ENCODE data around the gene CENPT. TPM values are rescaled to one million over a fixed set of nuclear protein-coding genes. Genes with fewer than 3 reads are reported as not detected.

Gene CENPT
- total and polyA plus RNA-seq, 2 of the 8 experiments (the other 6 are each of a cell fraction or from before 2014, with no cell fraction given) = 42.4 to 53.4 TPM

- peaks cover 0 to 7% (median 3%) of the 10 kb centered on the region in 4 experiments; a peak in 3 of 7 replicates for H3K4me1 ChIP-seq (replicated peaks in 1 of 4; ENCODE audit: control insufficient read depth in 3 of 4, insufficient read depth in 4 of 4, low read length in 3 of 4)
- 96% methylated on average over 11 of the region's 11 CpGs; no CpG with 5 or more reads in 1 of the 2 experiments for WGBS, 2 experiments (ENCODE audit: extremely low coverage in 1 of 2, insufficient coverage in 1 of 2, insufficient read length in 1 of 2, insufficient replicate concordance in 2 of 2, low coverage in 1 of 2, low lambda C conversion rate in 2 of 2, missing lambda C conversion rate in 1 of 2)
- no peak overlapping the region for H3K14ac ChIP-seq (ENCODE audit: insufficient read length)
- H3K79me1 ChIP-seq (ENCODE audit: low read depth, low read length) = peaks cover 13% of the 10 kb centered on the region
- no peak overlapping the region for H3K56ac ChIP-seq (replicated peaks; ENCODE audit: insufficient read length, low read depth, low read length)
- H3K23ac ChIP-seq (ENCODE audit: insufficient read length) = no peak overlapping the region
- H3K36me3 ChIP-seq (ENCODE audit: control insufficient read depth in 2 of 4, insufficient read depth in 4 of 4, low read length in 3 of 4) = peaks cover 28 to 47% (median 41%) of the 10 kb centered on the region in 4 experiments
- no peak overlapping the region for H4K5ac ChIP-seq (ENCODE audit: insufficient read length, low read depth, low read length)
- no peak overlapping the region for H2BK20ac ChIP-seq (ENCODE audit: low read length)
- no peak overlapping the region for H2AFZ ChIP-seq (ENCODE audit: low read length)
- H4K91ac ChIP-seq (replicated peaks; ENCODE audit: insufficient read length, low read length) = no peak overlapping the region
- ChIA-PET POLR2A (ENCODE audit: partially characterized antibody) (interaction anchor here (0.6 to 1.4 kb wide), 5 partner anchors 9 to 351 kb away, joined by 3 to 6 read pairs (median 3); partner anchors contain the start of gene CENPT), CTCF (ENCODE audit: partially characterized antibody) (interaction anchor here (1.5 to 21.8 kb wide), 3 partner anchors 11 to 58 kb away, joined by 4 to 623 read pairs (median 5); partner anchors contain the start of genes CTRL, LCAT and PSMB10)
- no peak overlapping the region for H3K9ac ChIP-seq (replicated peaks in 1 of 4; ENCODE audit: extremely low read depth in 1 of 4, low read depth in 3 of 4, low read length in 3 of 4)
- H2BK15ac ChIP-seq (ENCODE audit: low read length) = no peak overlapping the region
- peaks cover 3 to 30% of the 10 kb centered on the region in 2 experiments; a peak in 3 of 4 replicates for H3K79me2 ChIP-seq (ENCODE audit: control insufficient read depth in 1 of 2, insufficient read depth in 2 of 2, low read length in 2 of 2)
- DNase-seq (ENCODE audit: low read depth in 1 of 2, low spot score in 2 of 2) (no peak), FAIRE-seq (no peak)
- H3K9me3 ChIP-seq (ENCODE audit: insufficient read depth in 2 of 2, low read depth in 1 of 2, low read length in 1 of 2) = no peaks in the 10 kb centered on the region
- H2BK120ac ChIP-seq (replicated peaks; ENCODE audit: low read depth, low read length) = no peak overlapping the region
- H3K23me2 ChIP-seq (ENCODE audit: low read depth, low read length) = peaks cover 2% of the 10 kb centered on the region; the same call in 1 of the 2 replicates
- H3K4ac ChIP-seq (replicated peaks; ENCODE audit: insufficient read length, low read depth, low read length) = no peak overlapping the region
- no peaks in the 10 kb centered on the region for H3K27me3 ChIP-seq (replicated peaks in 1 of 4; ENCODE audit: control insufficient read depth in 3 of 4, extremely low read depth in 1 of 4, insufficient read depth in 3 of 4, low read length in 3 of 4)
- H3K4me3 ChIP-seq (ENCODE audit: extremely low read depth in 1 of 4, insufficient read depth in 2 of 4, low read depth in 3 of 4, low read length in 4 of 4) = no peak overlapping the region
- H2BK5ac ChIP-seq (ENCODE audit: low read depth, low read length) = no peak overlapping the region
- no peak overlapping the region for H2BK12ac ChIP-seq (ENCODE audit: low read depth, low read length)
- no peak overlapping the region for H3K18ac ChIP-seq (ENCODE audit: extremely low read depth, low read length)
- no peak overlapping the region for H2AK5ac ChIP-seq (ENCODE audit: low read depth, low read length)
- TF ChIP-seq CTBP2 (IDR thresholded peaks at IDR 0.05; ENCODE audit: borderline replicate concordance, insufficient read depth, insufficient read length, low read length) (no peak), BRCA1 (IDR thresholded peaks at IDR 0.05; ENCODE audit: low read depth, low read length) (no peak), SIX5 (IDR thresholded peaks at IDR 0.05; ENCODE audit: low read depth, low read length) (no peak)
- no peak overlapping the region for H3K27ac ChIP-seq (ENCODE audit: low read depth, low read length)
- no peak overlapping the region for H3K4me2 ChIP-seq (ENCODE audit: insufficient read depth in 1 of 2, low read depth in 2 of 2, low read length in 2 of 2)
- H4K20me1 ChIP-seq (replicated peaks in 1 of 2; ENCODE audit: control insufficient read depth in 1 of 2, insufficient read depth in 2 of 2, low read length in 2 of 2) = peaks cover 10 to 16% of the 10 kb centered on the region in 2 experiments
- H4K8ac ChIP-seq (ENCODE audit: extremely low read depth, insufficient read depth, low read length) = no peak overlapping the region
Measured at GRCh38 chr16:67877064-67877463, 29.6 kb upstream of the CENPT start.
